Adrenal gland (tissue), 12 donors: ENCODE results near the gene PARD3B. TPM values are rescaled to one million over a fixed set of nuclear protein-coding genes. Genes with fewer than 3 reads are reported as not detected.

Source experiments
- DNase-seq, 7 donors: peaks; one replicate each; pipeline ENCODE4 v3.0.0-alpha.2; 2019 to 2020
- H3K27ac ChIP-seq, 5 donors: fragments of 200-600 bp; sonication (generic) in 4 of 5; 1 replicate in 3 of 5; 2 replicates in 2 of 5; pipeline versions ENCODE4 v1.5.1 to v1.8.0; 2016 to 2020; ENCODE audit warnings: mild to moderate bottlenecking in 1 of 5
- H3K27me3 ChIP-seq: fragments of 200-600 bp; 2 replicates; pipeline ENCODE4 v1.8.0; 2021
- H3K36me3 ChIP-seq, 2 donors: fragments of 200-600 bp; replicated peaks in 1 of 2; 1 replicate in 1 of 2; 2 replicates in 1 of 2; pipeline versions ENCODE4 v1.5.1 to v1.8.0; 2018 to 2022
- H3K4me1 ChIP-seq, 2 donors: fragments of 200-600 bp; replicated peaks in 1 of 2; 1 replicate in 1 of 2; 2 replicates in 1 of 2; pipeline versions ENCODE4 v1.5.1 to v1.8.0; 2018 to 2021
- H3K4me3 ChIP-seq, 4 donors: fragments of 200-600 bp; sonication (generic) in 3 of 4; one replicate each; pipeline ENCODE4 v1.5.1; 2016 to 2018
- H3K9me3 ChIP-seq, 3 donors: fragments of 200-600 bp; sonication (generic) in 1 of 3; replicated peaks in 1 of 3; 1 replicate in 2 of 3; 2 replicates in 1 of 3; pipeline versions ENCODE4 v1.5.1 to v1.8.0; 2016 to 2021
- CTCF ChIP-seq, 6 experiments: fragments of 450-650 bp in 4 of 6; fragments of 200-600 bp in 2 of 6; sonication (generic) in 1 of 6; IDR thresholded peaks; 1 replicate in 5 of 6; 2 replicates in 1 of 6; pipeline versions ENCODE4 v1.5.1 to v1.8.0; 2016 to 2021; ENCODE audit warnings: antibody characterized with exemption in 6 of 6, mild to moderate bottlenecking in 2 of 6, moderate library complexity in 1 of 6
- POLR2A ChIP-seq, 2 donors: fragments of 450-650 bp; IDR thresholded peaks; one replicate each; pipeline ENCODE4 v1.6.1; 2017; ENCODE audit warnings: antibody characterized with exemption in 2 of 2, mild to moderate bottlenecking in 2 of 2, moderate library complexity in 1 of 2
- WGBS, 4 donors: extraction: QIAGEN DNeasy Blood & Tissue Kit in 2 of 4; methylation state at CpG; one replicate each; pipeline versions ENCODE4 v1.1.5 to v1.1.7; 2013 to 2017; 5-methylcytosine and 5-hydroxymethylcytosine counted together
- intact Hi-C, 2 donors: fragments of 100-400 bp; cut with DNase I; formaldehyde crosslinking; loops; one replicate each; pipeline versions ENCODE4 v1.14.1 to v1.15.0; 2022 to 2023
- polyA plus RNA-seq, 3 donors: library from polyadenylated mRNA; stranded (reverse); fragments of 200-250 nt in 2 of 3; fragments of 350-450 nt in 1 of 3; fragmentation: Illumina TruSeq in 1 of 3; extraction: RNeasy Lipid Tissue Mini Kit (QIAGEN cat#74804) in 1 of 3; gene quantifications; one replicate each; pipeline ENCODE4 v1.2.3, GENCODE V29; 2013 to 2014
- total RNA-seq, 9 donors: library from RNA; depleted of rRNA in 4 of 9; stranded (reverse); fragments of >200 nt in 4 of 9; fragments of 120-200 nt in 1 of 9; fragmentation: NEBNext Ultra II Directional in 1 of 9; extraction: Animal tissue kit (Norgen Biotek cat#: 25700) in 1 of 9; gene quantifications; one replicate each; pipeline versions ENCODE4 v1.1.0 to v1.2.4, GENCODE V29; 2013 to 2023
- donor health status: healthy with polysubstance abuse.
- donor health status: Bipolar disorder and iron deficiency.
- donor health status: DM: yes; HTN: yes; CAD: no.
- donor health status: DM: no; HTN: no; CAD: no.
- donor health status: DM: no; HTN: no; CAD: no.
- donor health status: DM: yes; HTN: yes; CAD: no.

The PARD3B gene
- total and polyA plus RNA-seq, 12 donors: 1.9 to 20.4 (median 9.5) TPM

GRCh38 chr2:204933735-204934374 is 388.6 kb downstream of the PARD3B start:
- WGBS, 4 donors: 90 to 95% (median 90%) methylated on average over 1 of the region's 1 CpG

GRCh38 chr2:204944927-204945326 is 399.7 kb downstream of the PARD3B start:
- DNase-seq: no peak
- 86 to 98% (median 92%) methylated on average over 3 of the region's 3 CpGs for WGBS, 4 donors
- H3K4me1 ChIP-seq: no peaks in the 10 kb centered on the region
- no peaks in the 10 kb centered on the region for H3K27me3 ChIP-seq
- intact Hi-C loops: no loop called here
- no peak for TF ChIP-seq POLR2A (IDR thresholded peaks at IDR 0.05)
- TF ChIP-seq CTCF (IDR thresholded peaks at IDR 0.05): no peak
- no peak overlapping the region for H3K4me3 ChIP-seq
- no peaks in the 10 kb centered on the region for H3K36me3 ChIP-seq
- no peaks in the 10 kb centered on the region for H3K9me3 ChIP-seq
- H3K27ac ChIP-seq: no peak overlapping the region

More at GRCh38 chr2:204933735-204934374, 388.6 kb downstream of the PARD3B start:
- H3K9me3 ChIP-seq: no peaks in the 10 kb centered on the region
- DNase-seq: no peak
- intact Hi-C loops: no loop called here
- H3K27me3 ChIP-seq: no peaks in the 10 kb centered on the region
- no peaks in the 10 kb centered on the region for H3K36me3 ChIP-seq
- peaks cover 4 to 9% of the 10 kb centered on the region in 2 donors for H3K4me1 ChIP-seq
- no peak overlapping the region for H3K27ac ChIP-seq
- TF ChIP-seq CTCF (IDR thresholded peaks at IDR 0.05) (no peak), POLR2A (IDR thresholded peaks at IDR 0.05) (no peak)
- no peak overlapping the region for H3K4me3 ChIP-seq

GRCh38 chr2:204945376-204945775 is 400.1 kb downstream of the PARD3B start:
- WGBS, 4 donors: 83 to 96% (median 89%) methylated on average over 2 of the region's 2 CpGs

GRCh38 chr2:204946892-204947291 is 401.6 kb downstream of the PARD3B start:
- H3K4me1 ChIP-seq: no peaks in the 10 kb centered on the region
- TF ChIP-seq CTCF (IDR thresholded peaks at IDR 0.05): no peak
- no peak for TF ChIP-seq POLR2A (IDR thresholded peaks at IDR 0.05)
- H3K36me3 ChIP-seq: no peaks in the 10 kb centered on the region
- H3K9me3 ChIP-seq: no peaks in the 10 kb centered on the region
- H3K4me3 ChIP-seq: no peak overlapping the region
- H3K27me3 ChIP-seq: no peaks in the 10 kb centered on the region
- no peak overlapping the region for H3K27ac ChIP-seq
- no peak for DNase-seq
- intact Hi-C loops: no loop called here
- 97 to 100% (median 100%) methylated on average over 2 of the region's 2 CpGs for WGBS, 4 donors

More at GRCh38 chr2:204945376-204945775, 400.1 kb downstream of the PARD3B start:
- intact Hi-C loops: no loop called here
- TF ChIP-seq CTCF (IDR thresholded peaks at IDR 0.05) (no peak), POLR2A (IDR thresholded peaks at IDR 0.05) (no peak)
- Histone ChIP-seq H3K36me3 (no peaks in the 10 kb centered on the region), H3K27me3 (no peaks in the 10 kb centered on the region), H3K27ac (no peak overlapping the region), H3K9me3 (no peaks in the 10 kb centered on the region), H3K4me1 (no peaks in the 10 kb centered on the region), H3K4me3 (no peak overlapping the region)
- no peak for DNase-seq
